ENCODE results near the gene LDLRAP1. TPM values are rescaled to one million over a fixed set of nuclear protein-coding genes. Genes with fewer than 3 reads are reported as not detected.

The LDLRAP1 gene
- total and polyA plus RNA-seq, 2 of the 4 experiments (the other 2 are of a cell fraction) = 4.5 to 14.4 TPM

DNA sequence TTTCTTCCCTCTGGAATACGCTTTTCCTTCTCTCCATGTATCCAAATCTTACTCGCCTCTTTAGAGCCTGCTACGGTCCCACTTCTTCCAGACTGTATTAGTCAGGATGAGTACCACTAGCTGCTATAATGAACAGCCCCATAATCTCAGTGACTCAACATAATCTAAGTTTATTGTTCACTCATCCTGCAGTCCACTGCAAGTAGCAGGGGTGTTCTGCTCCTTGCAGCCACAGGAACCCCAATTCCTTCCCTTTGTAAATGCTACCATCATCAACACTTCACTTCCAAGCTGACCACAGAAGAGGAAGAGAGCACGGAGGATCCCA is 18.1 kb upstream of the LDLRAP1 start:
- dilution Hi-C loops (cut with HindIII; ENCODE audit: low sequenced_read_pairs, unreplicated experiment) (no loop called here), intact Hi-C loops (cut with micrococcal nuclease) (loop anchor here (10.0 kb wide), 1 partner anchor 241 kb away; no protein-coding TSS in a partner anchor), in situ Hi-C loops (cut with MboI; ENCODE audit: low sequenced_read_pairs) (loop anchor here (10.0 kb wide), 1 partner anchor 241 kb away; no protein-coding TSS in a partner anchor)
- no peak overlapping the region for H4K91ac ChIP-seq (ENCODE audit: insufficient read depth, low read depth, low read length)
- no TSS peak for BruUV-seq (replicated peaks)
- H2AFZ ChIP-seq (replicated peaks; ENCODE audit: low read length, poor library complexity) = no peak overlapping the region
- DNase-seq (no peak), ATAC-seq (ENCODE audit: low read depth) (no peak)
- H3K27me3 ChIP-seq (ENCODE audit: control insufficient read depth, insufficient read depth, low read length) = peaks cover 22% of the 10 kb centered on the region
- no peak overlapping the region for H2BK20ac ChIP-seq (ENCODE audit: low read depth, low read length)
- no peak overlapping the region for H2BK5ac ChIP-seq (ENCODE audit: low read depth, low read length, poor library complexity, severe bottlenecking)
- no peak overlapping the region for H2BK15ac ChIP-seq (ENCODE audit: low read depth, low read length)
- POLR2A ChIA-PET (ENCODE audit: unreplicated experiment) = no interaction called here
- no peaks in the 10 kb centered on the region for H3K36me3 ChIP-seq (ENCODE audit: control insufficient read depth, insufficient read depth, low read length)
- no peak overlapping the region for H3K23ac ChIP-seq (ENCODE audit: low read depth, low read length)
- 83% methylated on average over 3 of the region's 4 CpGs; no CpG with 5 or more reads in 1 of the 2 experiments for WGBS, 2 experiments (ENCODE audit: extremely low coverage in 2 of 2, insufficient read length in 1 of 2)
- H2AK9ac ChIP-seq (replicated peaks; ENCODE audit: low read depth, low read length, poor library complexity) = no peak overlapping the region
- no peak overlapping the region for H3K4ac ChIP-seq (ENCODE audit: low read depth, low read length)
- TF ChIP-seq CEBPB (IDR thresholded peaks at IDR 0.05; ENCODE audit: low read depth, low read length) = no peak
- TF ChIP-seq, protein P1, sequence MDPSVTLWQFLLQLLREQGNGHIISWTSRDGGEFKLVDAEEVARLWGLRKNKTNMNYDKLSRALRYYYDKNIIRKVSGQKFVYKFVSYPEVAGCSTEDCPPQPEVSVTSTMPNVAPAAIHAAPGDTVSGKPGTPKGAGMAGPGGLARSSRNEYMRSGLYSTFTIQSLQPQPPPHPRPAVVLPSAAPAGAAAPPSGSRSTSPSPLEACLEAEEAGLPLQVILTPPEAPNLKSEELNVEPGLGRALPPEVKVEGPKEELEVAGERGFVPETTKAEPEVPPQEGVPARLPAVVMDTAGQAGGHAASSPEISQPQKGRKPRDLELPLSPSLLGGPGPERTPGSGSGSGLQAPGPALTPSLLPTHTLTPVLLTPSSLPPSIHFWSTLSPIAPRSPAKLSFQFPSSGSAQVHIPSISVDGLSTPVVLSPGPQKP (IDR thresholded peaks at IDR 0.05; ENCODE audit: borderline replicate concordance, low read depth, low read length) = no peak
- TF ChIP-seq MAFK (IDR thresholded peaks at IDR 0.05; ENCODE audit: low read depth, low read length) = no peak
- no peak for TF ChIP-seq RAD21 (IDR thresholded peaks at IDR 0.05; ENCODE audit: low read length)
- TF ChIP-seq CHD1 (IDR thresholded peaks at IDR 0.05; ENCODE audit: low read depth, low read length) = no peak
- TF ChIP-seq MAZ (IDR thresholded peaks at IDR 0.05; ENCODE audit: borderline replicate concordance, low read depth, low read length) = no peak
- no peak for TF ChIP-seq RFX5 (IDR thresholded peaks at IDR 0.05; ENCODE audit: low read depth, low read length)
- no peak for TF ChIP-seq RCOR1 (IDR thresholded peaks at IDR 0.05; ENCODE audit: insufficient replicate concordance, low read length)
- TF ChIP-seq, protein P2, sequence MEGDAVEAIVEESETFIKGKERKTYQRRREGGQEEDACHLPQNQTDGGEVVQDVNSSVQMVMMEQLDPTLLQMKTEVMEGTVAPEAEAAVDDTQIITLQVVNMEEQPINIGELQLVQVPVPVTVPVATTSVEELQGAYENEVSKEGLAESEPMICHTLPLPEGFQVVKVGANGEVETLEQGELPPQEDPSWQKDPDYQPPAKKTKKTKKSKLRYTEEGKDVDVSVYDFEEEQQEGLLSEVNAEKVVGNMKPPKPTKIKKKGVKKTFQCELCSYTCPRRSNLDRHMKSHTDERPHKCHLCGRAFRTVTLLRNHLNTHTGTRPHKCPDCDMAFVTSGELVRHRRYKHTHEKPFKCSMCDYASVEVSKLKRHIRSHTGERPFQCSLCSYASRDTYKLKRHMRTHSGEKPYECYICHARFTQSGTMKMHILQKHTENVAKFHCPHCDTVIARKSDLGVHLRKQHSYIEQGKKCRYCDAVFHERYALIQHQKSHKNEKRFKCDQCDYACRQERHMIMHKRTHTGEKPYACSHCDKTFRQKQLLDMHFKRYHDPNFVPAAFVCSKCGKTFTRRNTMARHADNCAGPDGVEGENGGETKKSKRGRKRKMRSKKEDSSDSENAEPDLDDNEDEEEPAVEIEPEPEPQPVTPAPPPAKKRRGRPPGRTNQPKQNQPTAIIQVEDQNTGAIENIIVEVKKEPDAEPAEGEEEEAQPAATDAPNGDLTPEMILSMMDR (conservative IDR thresholded peaks at IDR 0.05; ENCODE audit: low read depth, low read length) = no peak
- no peak for TF ChIP-seq BHLHE40 (IDR thresholded peaks at IDR 0.05; ENCODE audit: low read depth, low read length)
- no peak for TF ChIP-seq MXI1 (IDR thresholded peaks at IDR 0.05; ENCODE audit: borderline replicate concordance, low read depth, low read length)
- TF ChIP-seq SMC3 (IDR thresholded peaks at IDR 0.05; ENCODE audit: low read depth, low read length) = no peak
- no peak for TF ChIP-seq FOS (IDR thresholded peaks at IDR 0.05; ENCODE audit: low read depth, low read length)
- no peak for TF ChIP-seq NFE2L2 (IDR thresholded peaks at IDR 0.05; ENCODE audit: low read depth, low read length)
- TF ChIP-seq, protein P3, sequence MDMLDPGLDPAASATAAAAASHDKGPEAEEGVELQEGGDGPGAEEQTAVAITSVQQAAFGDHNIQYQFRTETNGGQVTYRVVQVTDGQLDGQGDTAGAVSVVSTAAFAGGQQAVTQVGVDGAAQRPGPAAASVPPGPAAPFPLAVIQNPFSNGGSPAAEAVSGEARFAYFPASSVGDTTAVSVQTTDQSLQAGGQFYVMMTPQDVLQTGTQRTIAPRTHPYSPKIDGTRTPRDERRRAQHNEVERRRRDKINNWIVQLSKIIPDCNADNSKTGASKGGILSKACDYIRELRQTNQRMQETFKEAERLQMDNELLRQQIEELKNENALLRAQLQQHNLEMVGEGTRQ (IDR thresholded peaks at IDR 0.05; ENCODE audit: low read depth, low read length) = no peak
- no peak overlapping the region for H3K14ac ChIP-seq (replicated peaks; ENCODE audit: low read depth, low read length)
- peaks cover 10% of the 10 kb centered on the region for H3K9me3 ChIP-seq (ENCODE audit: control insufficient read depth, insufficient read depth, low read length)
- no peak overlapping the region for H2AK5ac ChIP-seq (ENCODE audit: low read depth, low read length)
- H4K8ac ChIP-seq (ENCODE audit: low read depth in 2 of 2, low read length in 2 of 2) = no peak overlapping the region
- H3K27ac ChIP-seq (ENCODE audit: insufficient read depth, low read length) = no peak overlapping the region
- no peak overlapping the region for H3K18ac ChIP-seq (ENCODE audit: low read depth, low read length)
- H2BK120ac ChIP-seq (ENCODE audit: low read depth, low read length) = no peak overlapping the region
- no peak overlapping the region for H3K4me2 ChIP-seq (ENCODE audit: low read depth, low read length)
- no peak overlapping the region for H4K5ac ChIP-seq (ENCODE audit: low read depth, low read length)
- H3K79me1 ChIP-seq (ENCODE audit: low read depth in 1 of 2, low read length in 2 of 2) = no peaks in the 10 kb centered on the region
- no peak overlapping the region for H3K56ac ChIP-seq (ENCODE audit: extremely low read depth, insufficient read depth, low read length)
- H3K9me1 ChIP-seq (ENCODE audit: insufficient read depth, low read length) = peaks cover 5% of the 10 kb centered on the region; the same call in 1 of the 2 replicates
- H3K9ac ChIP-seq (ENCODE audit: low read depth, low read length) = no peak overlapping the region
- CTCF ChIA-PET = no interaction called here
- no peak overlapping the region for H3K4me3 ChIP-seq (ENCODE audit: insufficient read depth, low read depth, low read length)
- no peaks in the 10 kb centered on the region for H3K4me1 ChIP-seq (ENCODE audit: control insufficient read depth, insufficient read depth, low read length)
- no peaks in the 10 kb centered on the region for H4K20me1 ChIP-seq (ENCODE audit: insufficient read depth, low read length)
